Fibroblast of upper back skin (primary cell): ENCODE measurements around the gene BCL2L11.

Experiments
- DNase-seq: peaks from one replicate; pipeline ENCODE4 v3.0.0-alpha.2; 2013

The BCL2L11 gene

DNA sequence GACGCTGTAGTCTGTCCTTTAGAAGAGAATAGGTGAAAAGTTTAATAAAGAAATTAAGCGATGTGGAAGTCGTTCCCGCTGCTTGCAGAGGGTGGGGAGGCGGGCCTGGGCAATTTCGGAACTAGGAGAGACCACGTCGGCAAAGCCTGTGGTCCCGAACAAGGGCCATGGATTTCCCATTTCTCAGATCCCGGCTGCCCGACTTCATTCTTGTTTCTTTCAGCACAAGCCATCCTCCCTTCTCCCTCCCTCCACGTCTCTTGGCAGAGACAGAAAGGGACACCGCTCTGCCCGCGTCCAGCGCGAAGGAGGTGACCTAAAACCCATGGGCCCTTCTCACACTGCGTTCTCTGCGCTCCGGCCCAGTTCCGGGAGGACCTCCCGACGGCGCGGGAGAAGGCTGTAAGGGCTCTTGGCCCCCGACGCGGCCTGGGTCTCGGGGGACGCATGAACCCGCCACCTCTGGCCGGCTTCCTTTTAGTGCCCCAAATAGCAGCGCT is 2.2 kb upstream of the BCL2L11 start:
- DNase-seq: no peak

DNA sequence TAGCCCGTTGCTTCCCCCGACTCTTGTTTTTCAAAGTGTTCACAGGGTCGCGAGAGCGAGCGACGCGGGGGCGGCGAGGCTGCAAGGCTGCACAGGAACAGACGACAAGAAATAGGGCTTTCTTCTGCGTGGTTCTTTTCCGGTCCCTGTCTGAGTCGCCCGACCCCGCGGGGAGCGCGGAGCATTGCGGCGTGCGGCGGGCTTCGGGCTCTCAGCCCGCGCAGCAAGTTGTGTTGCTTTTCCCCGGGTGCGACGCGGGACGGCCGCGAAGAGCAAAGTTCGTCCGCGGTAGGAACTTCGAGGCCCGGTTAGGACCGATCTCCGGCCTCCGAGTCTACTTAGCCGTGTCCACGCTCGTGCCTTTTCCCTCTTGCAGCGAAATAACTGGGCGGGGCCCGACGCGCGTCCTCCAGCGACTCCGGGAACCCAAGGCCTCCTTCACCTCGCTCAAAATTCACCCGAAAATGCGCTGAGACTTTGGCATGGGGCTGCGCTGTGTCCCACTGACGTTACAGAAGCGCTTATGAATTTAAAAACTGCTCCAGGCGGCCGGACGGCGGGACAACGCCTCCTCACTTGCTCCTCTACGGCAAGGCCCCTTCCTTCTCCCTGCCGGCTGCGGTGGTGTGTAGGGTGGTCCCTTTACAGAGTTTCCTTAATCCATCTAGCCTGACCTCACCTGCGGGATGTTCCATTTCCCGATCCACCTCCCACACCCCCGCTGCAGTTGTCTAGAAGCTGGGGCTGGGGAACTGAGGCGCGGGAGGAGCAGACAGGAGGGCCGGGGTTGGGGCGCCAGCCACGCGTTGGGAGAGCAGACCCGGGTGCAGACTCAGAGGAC is 1.5 kb upstream of the BCL2L11 start:
- DNase-seq: no peak

DNA sequence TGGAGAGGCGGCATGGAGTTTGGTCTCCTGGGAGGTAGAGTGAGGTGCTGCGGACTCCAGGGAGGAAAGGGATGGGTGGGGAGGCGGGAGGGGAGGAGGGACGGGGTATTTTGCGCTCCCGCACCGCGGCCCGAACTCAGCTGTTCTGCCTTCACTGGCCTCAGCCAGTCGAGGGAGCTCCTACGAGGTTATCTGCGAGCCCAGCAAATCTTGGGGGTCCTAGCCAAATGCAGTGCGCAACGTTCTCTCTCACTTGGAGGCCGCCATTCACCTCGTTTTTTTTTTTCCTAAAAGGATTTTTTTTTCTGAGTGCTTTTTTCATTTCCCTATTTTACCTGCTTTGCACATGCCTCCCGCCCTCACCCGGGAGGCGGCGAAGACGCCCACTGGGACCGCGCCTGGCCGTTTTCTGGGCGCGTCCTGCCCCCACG is 877 bp upstream of the BCL2L11 start:
- no peak for DNase-seq

DNA sequence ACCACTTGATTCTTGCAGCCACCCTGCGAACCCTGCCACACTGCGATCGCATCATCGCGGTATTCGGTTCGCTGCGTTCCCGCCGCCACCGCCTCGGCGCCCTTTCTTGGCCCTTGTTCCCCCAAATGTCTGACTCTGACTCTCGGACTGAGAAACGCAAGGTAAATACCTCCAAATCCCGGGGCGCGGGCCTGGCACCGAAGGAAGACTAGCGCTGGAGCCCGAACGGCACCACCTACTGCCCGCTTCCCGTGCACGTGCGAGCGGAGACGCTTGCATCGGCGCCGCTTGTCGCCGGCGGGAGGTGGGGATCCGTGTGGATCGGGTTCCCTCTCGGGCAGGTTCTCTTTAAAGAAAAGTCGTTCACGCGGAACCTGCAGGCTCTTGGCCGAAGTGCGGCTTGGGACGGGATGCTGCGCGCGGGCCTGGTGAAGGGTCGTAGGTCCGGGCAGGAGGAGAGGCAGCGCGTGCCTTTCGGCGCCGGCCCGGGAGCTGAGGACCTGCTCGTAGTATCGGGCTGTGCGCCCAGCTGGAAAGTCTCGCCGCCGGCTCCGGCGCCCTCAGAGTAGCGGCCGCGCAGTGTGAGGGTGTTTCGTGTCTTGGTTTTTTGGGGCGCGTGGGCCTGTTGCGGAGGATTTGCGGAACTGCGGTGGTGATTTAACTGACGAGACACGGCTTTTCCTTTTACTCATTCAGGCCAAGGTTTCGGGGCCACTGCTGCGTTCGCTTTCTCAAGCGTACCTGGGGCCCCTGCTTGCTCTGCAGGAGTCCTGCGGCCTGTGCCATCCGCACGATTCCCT is 514 bp downstream of the BCL2L11 start:
- DNase-seq: no peak

DNA sequence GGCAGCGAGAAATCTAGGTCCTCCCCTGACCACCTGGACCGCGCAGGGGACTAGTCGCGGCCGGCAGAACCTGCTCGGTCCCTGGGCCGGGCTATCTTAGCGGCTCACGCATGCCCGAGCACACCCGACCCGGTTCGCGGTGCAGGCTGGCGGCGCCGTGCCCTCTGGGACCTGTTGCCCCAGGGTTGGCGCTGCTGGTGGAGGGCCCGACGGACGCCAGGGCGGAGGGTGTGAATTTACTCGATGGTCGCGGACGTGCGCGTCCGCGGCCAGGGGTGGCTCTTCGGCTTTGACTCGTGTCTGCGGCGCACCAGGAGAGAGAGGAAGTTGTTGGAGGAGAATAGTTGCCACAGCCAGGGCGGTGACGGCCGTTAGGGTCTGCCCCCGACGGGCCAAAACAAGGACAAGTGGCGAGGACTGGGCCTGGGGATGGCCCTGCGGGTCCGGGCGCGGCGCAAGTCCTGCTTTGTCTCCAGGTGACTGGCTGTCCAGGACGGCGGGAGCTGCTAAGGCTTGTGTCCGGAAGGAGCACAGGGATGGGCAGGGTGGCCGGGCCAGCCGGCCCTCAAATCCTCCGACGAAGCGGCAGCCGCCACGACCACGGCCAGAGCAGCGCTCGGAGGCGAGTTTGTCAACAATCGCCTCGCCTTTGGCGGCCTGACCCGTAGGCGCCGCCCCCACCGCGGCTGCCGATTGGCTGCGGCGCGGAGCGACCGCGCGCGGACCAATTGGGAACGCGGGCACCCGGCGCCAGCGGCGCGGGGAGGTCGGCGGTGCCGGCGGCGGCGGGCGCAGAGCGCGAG is 1.3 kb downstream of the BCL2L11 start:
- peak; percentile 84 for DNase-seq

DNA sequence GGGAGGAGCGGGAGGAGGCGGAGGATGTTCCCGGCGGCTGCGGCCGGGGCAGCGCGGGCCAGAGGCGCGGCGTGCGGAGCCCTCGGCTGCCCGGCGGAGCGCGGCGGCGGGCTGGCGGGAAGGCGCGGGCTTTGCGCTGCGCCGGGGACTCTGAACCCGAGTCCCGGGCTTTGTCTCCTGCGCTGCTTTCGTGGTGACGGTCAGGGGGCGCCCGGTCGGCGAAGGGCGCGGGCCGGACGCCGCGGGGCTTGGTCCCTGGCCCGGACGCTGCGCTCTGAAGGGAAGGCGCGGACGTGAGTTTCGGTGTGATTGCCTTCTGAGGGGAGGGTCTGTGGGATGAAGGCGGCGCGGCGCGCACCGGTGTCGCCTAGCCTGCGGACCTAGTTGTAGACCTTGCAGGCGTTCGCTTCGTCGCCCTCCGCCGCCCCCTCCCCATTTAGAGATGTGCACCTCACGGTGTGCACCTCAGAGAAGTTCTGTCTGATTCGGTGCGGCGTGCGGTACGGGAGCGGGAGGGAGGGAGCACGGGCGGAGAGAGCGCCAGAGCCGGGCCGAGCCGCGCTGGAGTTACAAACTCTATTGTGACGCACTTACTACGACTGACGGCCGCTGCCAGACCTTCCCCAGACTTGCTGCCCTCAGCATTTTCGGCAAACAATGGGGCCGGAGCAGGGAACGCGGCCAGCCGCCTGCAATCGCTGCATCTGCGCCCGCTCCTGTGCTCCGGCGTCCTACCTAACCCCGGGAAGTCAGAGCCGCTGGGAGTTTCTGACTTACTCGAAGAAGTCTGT is 2.1 kb downstream of the BCL2L11 start:
- peak; percentile 64 for DNase-seq

DNA sequence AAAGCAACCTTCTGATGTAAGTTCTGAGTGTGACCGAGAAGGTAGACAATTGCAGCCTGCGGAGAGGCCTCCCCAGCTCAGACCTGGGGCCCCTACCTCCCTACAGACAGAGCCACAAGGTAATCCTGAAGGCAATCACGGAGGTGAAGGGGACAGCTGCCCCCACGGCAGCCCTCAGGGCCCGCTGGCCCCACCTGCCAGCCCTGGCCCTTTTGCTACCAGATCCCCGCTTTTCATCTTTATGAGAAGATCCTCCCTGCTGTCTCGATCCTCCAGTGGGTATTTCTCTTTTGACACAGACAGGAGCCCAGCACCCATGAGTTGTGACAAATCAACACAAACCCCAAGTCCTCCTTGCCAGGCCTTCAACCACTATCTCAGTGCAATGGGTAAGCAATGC is 3.0 kb downstream of the BCL2L11 start:
- no peak for DNase-seq

DNA sequence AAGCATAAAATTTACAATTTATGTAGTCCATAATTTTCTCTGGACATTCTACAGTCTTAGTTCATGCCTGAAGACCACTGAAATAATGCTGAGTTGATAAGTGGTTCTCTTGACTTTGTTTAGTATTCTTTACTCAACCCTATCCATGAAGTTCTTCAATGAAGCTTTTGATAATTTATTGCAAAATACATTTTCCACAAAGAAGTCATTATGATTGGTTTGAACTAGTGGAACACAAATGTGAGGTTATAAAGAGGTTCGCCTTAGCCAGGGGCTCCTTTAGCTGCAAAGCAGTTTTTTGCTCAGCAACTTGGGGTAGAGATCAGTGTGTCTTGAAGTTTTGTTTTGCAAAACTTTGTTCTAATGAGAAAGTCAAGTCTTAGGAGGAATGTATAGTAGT is 5.9 kb downstream of the BCL2L11 start:
- no peak for DNase-seq

DNA sequence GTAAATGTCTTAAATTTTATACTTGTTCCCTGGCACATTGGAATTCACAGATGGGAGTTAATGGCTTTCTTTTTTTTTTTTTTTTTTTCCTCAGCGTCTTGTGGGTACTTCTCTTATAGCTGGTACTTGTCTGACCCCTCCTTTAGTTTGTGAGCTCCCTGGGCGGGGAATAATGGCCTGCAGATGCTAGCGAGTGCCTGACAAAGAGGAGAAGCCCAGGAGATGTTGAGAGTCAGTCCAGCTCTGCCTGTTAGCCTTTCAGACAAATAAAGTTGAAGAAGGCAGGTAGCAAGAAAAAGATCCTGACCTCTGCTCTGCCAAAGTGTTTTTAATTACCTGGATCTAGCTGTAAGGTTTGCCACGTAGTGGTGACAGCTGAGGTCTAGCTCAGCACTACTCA is 6.6 kb downstream of the BCL2L11 start:
- no peak for DNase-seq

DNA sequence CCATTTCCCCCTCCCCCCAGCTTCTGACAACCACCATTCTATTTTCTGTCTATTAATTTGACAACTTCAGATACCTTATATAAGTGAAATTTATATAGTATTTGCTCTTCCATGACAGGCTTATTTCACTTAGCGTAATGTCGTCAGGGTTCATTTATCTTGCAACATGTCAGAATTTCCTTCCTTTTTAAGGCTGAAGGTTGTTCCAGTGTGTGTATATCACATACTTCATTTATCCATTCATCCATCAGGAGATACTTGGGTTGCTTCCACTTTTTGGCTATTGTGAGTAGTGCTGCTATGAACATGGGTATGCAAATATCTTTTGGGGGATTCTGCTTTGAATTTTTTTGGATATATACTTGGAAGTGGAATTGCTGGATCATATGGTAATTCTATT is 7.4 kb downstream of the BCL2L11 start:
- DNase-seq: no peak

DNA sequence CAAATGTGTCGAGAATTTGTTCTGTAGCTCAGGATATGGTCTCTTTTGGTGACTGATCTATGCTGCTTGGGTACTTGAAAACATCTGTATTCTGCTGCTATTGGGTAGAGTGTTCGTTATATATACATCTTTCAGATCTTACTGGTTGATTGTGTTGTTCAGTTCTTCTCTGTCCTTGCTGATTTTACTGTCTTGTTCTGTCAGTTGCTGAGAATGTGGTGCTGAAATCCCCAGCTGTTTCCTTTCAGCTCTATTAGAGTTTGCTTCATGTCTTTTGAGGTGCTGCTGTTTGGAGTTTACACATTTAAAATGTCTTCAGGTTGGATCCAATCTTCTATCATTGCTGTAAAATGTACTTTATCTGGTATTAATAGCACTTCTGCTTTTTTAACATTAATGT is 12.9 kb downstream of the BCL2L11 start:
- DNase-seq: no peak

DNA sequence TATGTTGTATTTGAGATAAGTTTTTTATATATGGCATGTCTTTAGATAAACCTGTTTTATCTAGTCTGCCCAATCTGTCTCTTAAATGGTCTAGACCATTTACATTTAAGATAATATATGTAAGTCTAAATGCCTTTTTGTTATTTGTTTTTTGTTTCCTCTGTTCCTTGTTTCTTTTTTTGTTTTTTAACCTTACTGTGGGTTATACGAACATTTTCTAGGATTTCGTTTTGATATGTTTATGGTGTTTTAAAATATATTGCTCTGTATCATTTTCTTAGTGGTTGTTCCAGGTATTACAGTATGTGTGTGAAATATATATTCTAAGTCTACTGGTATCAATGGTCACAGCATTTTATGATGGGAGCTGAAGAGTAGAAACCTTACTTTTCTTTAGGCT is 13.3 kb downstream of the BCL2L11 start:
- no peak for DNase-seq

DNA sequence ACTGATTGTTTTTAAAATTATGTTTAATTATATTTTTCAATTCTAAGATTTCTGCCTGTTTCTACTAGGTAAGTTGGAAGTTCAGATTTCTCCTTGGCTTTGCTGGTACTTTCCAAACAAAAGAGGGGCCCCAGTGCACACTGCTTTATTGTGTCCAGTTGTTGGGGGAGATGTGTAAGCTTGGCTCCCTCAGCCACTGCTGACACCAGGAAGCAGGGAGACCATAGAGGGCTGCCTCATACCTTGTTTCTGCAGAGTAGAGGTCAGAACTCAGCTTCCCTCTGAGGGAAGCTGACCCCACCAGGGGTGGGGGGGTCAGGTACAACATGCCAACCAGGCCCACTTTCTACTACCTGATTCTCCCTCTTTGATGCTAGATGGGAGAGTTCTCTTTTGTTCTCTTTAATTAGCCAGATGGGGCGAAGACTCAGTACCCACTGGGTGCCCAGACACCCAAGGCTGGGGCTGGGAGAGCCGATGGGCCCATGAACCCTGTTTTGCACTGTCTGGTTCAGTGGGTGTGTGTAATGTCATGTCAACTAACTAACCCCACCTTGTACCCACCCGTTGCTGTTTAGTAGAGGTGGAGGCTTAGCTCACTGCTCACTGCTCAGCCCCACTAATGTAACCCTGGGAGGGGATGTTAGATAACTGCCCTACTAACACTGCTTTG is 14.7 kb downstream of the BCL2L11 start:
- no peak for DNase-seq

DNA sequence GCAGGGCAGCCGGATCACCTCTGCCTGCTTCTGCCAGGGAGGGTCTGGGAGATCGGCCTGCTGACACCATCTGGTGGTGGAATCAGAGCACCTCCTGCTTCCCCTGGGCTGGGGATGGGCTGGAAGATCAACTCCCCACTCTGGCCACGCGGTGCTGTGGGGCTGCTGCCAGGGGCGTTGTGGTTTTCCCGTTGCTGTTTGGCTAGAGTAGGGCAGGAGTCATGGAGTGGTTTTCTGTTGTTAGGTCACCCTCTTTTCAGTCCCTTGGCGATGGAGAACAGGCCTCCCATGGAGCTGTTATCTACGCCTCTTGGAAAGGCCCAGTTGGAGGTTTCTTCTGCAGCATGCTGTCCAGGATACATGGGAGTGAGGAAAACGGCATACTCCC is 15.2 kb downstream of the BCL2L11 start:
- DNase-seq: peak; percentile 48

DNA sequence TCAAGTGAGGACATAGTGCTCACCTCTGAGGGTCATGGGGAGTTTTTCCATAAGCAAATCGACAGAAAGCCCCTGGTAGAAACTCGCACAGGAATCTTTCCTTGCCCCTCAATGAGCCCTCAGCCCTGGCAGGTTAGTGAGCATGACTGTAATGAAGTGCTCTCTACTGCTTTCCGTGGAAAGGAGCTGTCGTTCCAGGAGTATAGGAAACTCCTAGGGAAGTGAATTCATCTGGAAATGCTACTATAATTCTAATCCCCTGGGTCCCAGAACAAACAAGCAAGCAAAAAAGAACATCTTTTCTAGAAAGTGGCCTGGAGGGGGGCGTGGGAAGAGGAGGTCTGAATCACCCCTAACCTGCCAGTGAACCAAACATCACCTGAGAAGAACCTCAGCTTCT is 18.1 kb downstream of the BCL2L11 start:
- DNase-seq: no peak

DNA sequence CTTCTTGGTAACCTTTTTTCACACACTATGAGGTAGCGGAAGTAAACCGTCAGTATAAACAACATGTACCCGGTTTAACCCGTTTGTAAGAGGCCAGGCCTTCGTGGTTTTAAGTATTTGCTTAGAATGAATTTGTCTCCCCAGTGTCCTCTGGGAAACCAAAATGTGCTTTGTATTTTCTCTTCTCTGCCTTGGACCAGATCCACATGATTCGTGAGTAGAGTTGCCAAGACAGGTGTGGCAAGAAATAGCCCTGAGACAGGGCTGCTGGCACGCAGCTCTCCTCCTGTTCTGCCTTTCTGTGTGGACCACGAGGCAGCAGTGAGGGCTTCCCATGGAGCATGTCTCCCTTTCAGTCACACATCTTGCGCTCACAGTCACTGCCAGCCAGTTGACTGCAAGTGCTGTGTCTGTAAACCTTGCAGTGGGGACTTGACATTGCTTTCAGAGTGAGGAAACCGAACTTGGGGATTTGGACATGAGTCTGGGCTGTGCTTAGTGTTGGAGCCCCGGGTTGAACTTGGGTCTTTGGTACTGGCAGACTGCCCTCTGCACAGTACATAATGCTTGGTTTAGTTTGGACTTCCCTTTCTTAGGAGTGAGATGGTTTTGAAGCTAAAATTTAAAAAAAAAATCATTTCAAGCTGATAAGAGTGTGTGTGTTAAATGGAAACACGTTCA is 19.1 kb downstream of the BCL2L11 start:
- DNase-seq: peak; percentile 32

DNA sequence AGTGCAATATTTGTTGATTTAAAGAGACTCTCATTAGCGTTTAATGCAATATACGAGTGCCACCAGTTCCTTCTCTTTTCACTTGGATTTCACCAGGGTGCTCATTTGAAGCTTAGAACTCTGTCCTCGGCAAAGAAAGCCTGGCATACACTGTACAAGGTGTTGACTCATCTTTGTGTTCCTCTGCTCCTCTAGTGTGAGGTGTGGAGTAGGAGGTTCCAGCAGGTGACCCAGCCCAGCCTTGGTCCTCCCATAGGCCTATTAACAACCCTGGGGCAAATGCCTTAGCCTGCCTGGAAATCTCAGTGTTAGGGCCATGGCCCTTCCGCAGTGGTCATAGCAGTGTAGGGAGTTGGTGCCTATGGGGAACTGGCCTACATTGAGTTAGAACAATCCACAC is 20.1 kb downstream of the BCL2L11 start:
- DNase-seq: no peak

DNA sequence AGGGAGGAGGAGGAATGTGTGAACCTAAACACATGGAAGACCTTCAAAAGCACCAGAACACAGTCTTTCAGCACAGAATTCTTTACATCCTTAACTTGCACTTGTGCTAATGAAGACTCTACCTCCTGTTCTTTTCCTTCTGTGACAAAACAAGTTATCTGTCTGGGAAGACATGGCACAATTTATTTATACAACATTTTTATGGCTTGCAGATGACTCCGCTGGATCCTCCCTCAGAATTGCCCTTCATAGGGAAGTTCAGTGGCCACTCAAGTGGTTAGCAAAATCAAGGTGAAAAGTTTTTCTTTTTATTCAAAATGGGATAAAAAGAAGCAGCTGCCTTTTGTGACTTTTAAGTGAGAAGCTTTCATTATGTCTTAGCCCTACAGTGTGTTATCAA is 21.4 kb downstream of the BCL2L11 start:
- DNase-seq: no peak

DNA sequence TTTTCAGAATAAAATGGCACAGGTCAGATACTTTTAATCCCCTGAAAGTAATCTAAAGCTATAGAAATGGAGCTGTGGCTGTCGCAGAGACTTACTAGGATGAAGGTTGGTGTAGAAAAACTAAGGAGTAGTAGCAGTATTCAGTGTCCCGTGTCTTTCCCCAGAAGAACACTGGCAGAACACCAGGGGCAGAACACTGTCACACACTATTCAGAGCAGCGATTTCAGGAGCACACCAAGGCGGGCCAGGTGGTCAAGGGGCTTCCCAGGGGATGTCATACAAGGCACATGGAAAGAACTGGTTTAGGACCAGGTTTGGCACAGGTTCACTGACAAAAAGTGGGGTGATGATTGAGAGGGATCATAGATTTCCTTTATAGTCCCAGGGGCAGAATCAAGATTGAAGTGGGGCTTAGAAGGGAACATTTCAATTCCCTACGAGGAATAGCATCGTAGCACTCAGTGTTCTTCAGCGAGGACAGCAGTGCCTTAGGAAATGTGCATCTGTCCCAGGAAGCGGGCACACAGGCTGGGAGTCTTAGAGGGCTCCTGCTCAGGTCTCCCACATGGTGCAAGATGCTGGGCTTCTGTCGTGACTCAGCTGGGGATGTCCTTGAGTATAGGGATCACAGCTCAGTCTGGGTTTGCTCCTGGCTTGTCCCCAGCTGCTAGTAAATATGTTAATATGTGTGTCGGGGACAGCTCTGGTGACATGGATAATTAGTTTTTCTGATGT is 22.6 kb downstream of the BCL2L11 start:
- DNase-seq: no peak

DNA sequence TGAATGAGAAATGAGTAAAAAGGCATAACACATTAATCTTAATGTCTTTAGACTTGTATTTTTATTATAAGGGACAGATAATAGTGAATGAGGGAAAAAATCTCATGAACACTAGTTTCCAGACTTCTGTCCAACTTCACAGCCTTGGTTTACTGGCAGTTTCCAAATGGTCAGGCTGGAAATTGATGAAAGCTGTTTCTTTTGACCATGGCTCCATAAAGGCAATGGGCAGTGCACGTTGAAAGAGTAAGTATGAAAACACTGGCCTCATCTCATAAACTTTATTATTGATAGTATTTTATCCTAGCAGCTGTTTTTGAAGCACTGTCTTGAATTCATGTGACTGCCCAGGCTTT is 23.1 kb downstream of the BCL2L11 start:
- no peak for DNase-seq
